OCI-LY7 (cell line): Measurements from ENCODE around the gene OR6C65.

Experiments used
- EZH2phosphoT487 ChIP-seq: fragments of 200-600 bp; sonication (generic); IDR thresholded peaks from 2 replicates; pipeline ENCODE4 v1.6.1; 2018; ENCODE audit warnings: low read depth, borderline replicate concordance, mild to moderate bottlenecking, mixed run types, antibody characterized with exemption, low read length, moderate library complexity, mixed read lengths
- TF ChIP-seq, protein P1 (sequence below): fragments of 200-600 bp; sonication (generic); conservative IDR thresholded peaks from 2 replicates; pipeline ENCODE4 v1.5.1; 2014; ENCODE audit warnings: mild to moderate bottlenecking, antibody characterized with exemption, low read length, moderate library complexity, mixed read lengths

DNA sequence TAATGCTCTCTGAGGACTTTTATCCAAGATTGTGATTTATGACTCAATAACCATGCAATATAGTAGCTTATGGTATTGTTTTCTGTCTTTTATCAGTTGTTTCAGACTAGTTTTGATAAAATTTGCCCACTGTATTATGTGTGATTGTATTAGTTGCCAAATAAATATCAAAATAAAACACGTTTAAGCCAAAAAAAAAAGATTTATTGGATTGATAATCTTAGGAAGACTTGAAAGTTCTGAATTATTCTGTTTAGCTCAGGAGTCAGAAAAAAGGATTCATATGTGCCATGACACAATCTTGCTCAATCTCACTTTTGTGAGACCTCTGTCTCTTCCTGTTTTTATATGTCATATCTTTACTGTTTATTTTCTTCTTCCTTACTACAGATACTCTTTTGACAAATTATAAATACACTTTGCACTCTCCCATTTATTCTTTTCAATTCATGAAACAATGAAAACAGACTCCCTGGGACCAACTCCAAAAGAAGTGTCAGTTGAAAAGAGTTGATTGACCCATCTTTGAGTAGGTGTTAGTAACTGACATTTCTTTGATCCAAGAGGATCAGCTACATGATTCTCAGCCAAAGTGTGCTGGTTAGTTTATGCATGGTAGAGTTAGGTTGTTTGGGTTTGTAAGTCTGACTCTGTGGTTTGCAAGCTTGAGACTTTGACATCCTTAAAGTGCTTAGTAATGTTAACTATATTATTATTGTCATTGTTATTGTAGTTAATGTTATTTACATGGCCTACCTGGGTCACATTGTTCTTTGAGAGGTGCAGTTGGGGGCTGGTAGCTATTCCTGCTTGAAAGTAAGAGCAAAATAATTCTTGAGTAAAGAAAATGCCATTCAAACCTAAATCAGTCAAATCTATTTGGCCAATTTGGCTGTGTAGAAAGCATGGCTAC lies 28.3 kb downstream of the OR6C65 start:
- TF ChIP-seq, protein P1, sequence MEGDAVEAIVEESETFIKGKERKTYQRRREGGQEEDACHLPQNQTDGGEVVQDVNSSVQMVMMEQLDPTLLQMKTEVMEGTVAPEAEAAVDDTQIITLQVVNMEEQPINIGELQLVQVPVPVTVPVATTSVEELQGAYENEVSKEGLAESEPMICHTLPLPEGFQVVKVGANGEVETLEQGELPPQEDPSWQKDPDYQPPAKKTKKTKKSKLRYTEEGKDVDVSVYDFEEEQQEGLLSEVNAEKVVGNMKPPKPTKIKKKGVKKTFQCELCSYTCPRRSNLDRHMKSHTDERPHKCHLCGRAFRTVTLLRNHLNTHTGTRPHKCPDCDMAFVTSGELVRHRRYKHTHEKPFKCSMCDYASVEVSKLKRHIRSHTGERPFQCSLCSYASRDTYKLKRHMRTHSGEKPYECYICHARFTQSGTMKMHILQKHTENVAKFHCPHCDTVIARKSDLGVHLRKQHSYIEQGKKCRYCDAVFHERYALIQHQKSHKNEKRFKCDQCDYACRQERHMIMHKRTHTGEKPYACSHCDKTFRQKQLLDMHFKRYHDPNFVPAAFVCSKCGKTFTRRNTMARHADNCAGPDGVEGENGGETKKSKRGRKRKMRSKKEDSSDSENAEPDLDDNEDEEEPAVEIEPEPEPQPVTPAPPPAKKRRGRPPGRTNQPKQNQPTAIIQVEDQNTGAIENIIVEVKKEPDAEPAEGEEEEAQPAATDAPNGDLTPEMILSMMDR = no peak
- no peak for TF ChIP-seq EZH2phosphoT487
